Measurements from ENCODE around the gene SLC41A2.

GRCh38 chr12:104956870-104957718 is 996 bp downstream of the SLC41A2 start:
- no peak for TF ChIP-seq POLR2A (IDR thresholded peaks at IDR 0.05)
- TF ChIP-seq CTCF (IDR thresholded peaks at IDR 0.05): no peak

Measured in testis (tissue), 2 donors.